ENCODE data around the gene ABHD17A.
"Not testable (repeated sequence)": the region's sequence is repeated elsewhere in the genome, so short reads cannot be mapped to it uniquely, and the experiment has no call there.

Gene ABHD17A

GRCh38 chr19:1888385-1888784 lies 3.1 kb upstream of the ABHD17A start:
- Histone ChIP-seq H3K4me3 (ENCODE audit: low read length) (no peak overlapping the region), H3K36me3 (ENCODE audit: insufficient read depth, low read depth, low read length) (no peaks in the 10 kb centered on the region), H3K9me3 (ENCODE audit: insufficient read depth, low read depth, low read length) (no peaks in the 10 kb centered on the region), H3K9ac (ENCODE audit: low read depth, low read length) (no peak overlapping the region), H3K27ac (ENCODE audit: low read length) (no peak overlapping the region), H3K27me3 (ENCODE audit: insufficient read depth, low read length) (no peaks in the 10 kb centered on the region), H3K4me1 (ENCODE audit: insufficient read depth, low read length) (peaks cover 6% of the 10 kb centered on the region; the same call in 1 of the 2 replicates)

GRCh38 chr19:1886360-1886759 lies 1.1 kb upstream of the ABHD17A start:
- H3K4me1 ChIP-seq (ENCODE audit: insufficient read depth, low read length); H3K36me3 ChIP-seq (ENCODE audit: insufficient read depth, low read depth, low read length); H3K9me3 ChIP-seq (ENCODE audit: insufficient read depth, low read depth, low read length); H3K9ac ChIP-seq (ENCODE audit: low read depth, low read length); H3K4me3 ChIP-seq (ENCODE audit: low read length); H3K27ac ChIP-seq (ENCODE audit: low read length); H3K27me3 ChIP-seq (ENCODE audit: insufficient read depth, low read length): not testable (repeated sequence)

GRCh38 chr19:1884719-1885334 lies 469 bp downstream of the ABHD17A start:
- peak overlapping the region; percentile 82 for H3K4me3 ChIP-seq (ENCODE audit: low read length)
- H3K4me1 ChIP-seq (ENCODE audit: insufficient read depth, low read length) = peaks cover 6% of the 10 kb centered on the region; the same call in 1 of the 2 replicates
- H3K27me3 ChIP-seq (ENCODE audit: insufficient read depth, low read length) = no peaks in the 10 kb centered on the region
- no peaks in the 10 kb centered on the region for H3K9me3 ChIP-seq (ENCODE audit: insufficient read depth, low read depth, low read length)
- no peak overlapping the region for H3K27ac ChIP-seq (ENCODE audit: low read length)
- H3K36me3 ChIP-seq (ENCODE audit: insufficient read depth, low read depth, low read length) = no peaks in the 10 kb centered on the region
- peak overlapping the region; percentile 72 for H3K9ac ChIP-seq (ENCODE audit: low read depth, low read length)

GRCh38 chr19:1884291-1884718 lies 991 bp downstream of the ABHD17A start:
- Histone ChIP-seq H3K9me3 (ENCODE audit: insufficient read depth, low read depth, low read length) (no peaks in the 10 kb centered on the region), H3K27ac (ENCODE audit: low read length) (no peak overlapping the region), H3K4me1 (ENCODE audit: insufficient read depth, low read length) (peaks cover 6% of the 10 kb centered on the region; the same call in 1 of the 2 replicates), H3K36me3 (ENCODE audit: insufficient read depth, low read depth, low read length) (no peaks in the 10 kb centered on the region), H3K27me3 (ENCODE audit: insufficient read depth, low read length) (no peaks in the 10 kb centered on the region), H3K9ac (ENCODE audit: low read depth, low read length) (peak overlapping the region; percentile 72), H3K4me3 (ENCODE audit: low read length) (peak overlapping the region; percentile 82)

GRCh38 chr19:1883784-1884183 lies 1.5 kb downstream of the ABHD17A start:
- Histone ChIP-seq H3K9ac (ENCODE audit: low read depth, low read length) (peak overlapping the region; percentile 72; the same call in 1 of the 2 replicates), H3K27me3 (ENCODE audit: insufficient read depth, low read length) (no peaks in the 10 kb centered on the region), H3K36me3 (ENCODE audit: insufficient read depth, low read depth, low read length) (no peaks in the 10 kb centered on the region), H3K9me3 (ENCODE audit: insufficient read depth, low read depth, low read length) (no peaks in the 10 kb centered on the region), H3K27ac (ENCODE audit: low read length) (no peak overlapping the region), H3K4me3 (ENCODE audit: low read length) (peak overlapping the region; percentile 82), H3K4me1 (ENCODE audit: insufficient read depth, low read length) (peaks cover 6% of the 10 kb centered on the region; the same call in 1 of the 2 replicates)

GRCh38 chr19:1882786-1883692 lies 2.3 kb downstream of the ABHD17A start:
- Histone ChIP-seq H3K27me3 (ENCODE audit: insufficient read depth, low read length) (no peaks in the 10 kb centered on the region), H3K27ac (ENCODE audit: low read length) (no peak overlapping the region), H3K36me3 (ENCODE audit: insufficient read depth, low read depth, low read length) (no peaks in the 10 kb centered on the region), H3K9me3 (ENCODE audit: insufficient read depth, low read depth, low read length) (no peaks in the 10 kb centered on the region), H3K4me3 (ENCODE audit: low read length) (no peak overlapping the region), H3K4me1 (ENCODE audit: insufficient read depth, low read length) (peaks cover 6% of the 10 kb centered on the region; the same call in 1 of the 2 replicates), H3K9ac (ENCODE audit: low read depth, low read length) (no peak overlapping the region; the same call in 1 of the 2 replicates)

- Histone ChIP-seq H3K9ac (ENCODE audit: low read depth, low read length) (no peak overlapping the region; the same call in 1 of the 2 replicates), H3K27me3 (ENCODE audit: insufficient read depth, low read length) (no peaks in the 10 kb centered on the region), H3K9me3 (ENCODE audit: insufficient read depth, low read depth, low read length) (no peaks in the 10 kb centered on the region), H3K4me1 (ENCODE audit: insufficient read depth, low read length) (peaks cover 6% of the 10 kb centered on the region; the same call in 1 of the 2 replicates), H3K4me3 (ENCODE audit: low read length) (no peak overlapping the region), H3K27ac (ENCODE audit: low read length) (no peak overlapping the region), H3K36me3 (ENCODE audit: insufficient read depth, low read depth, low read length) (no peaks in the 10 kb centered on the region)
Observed at GRCh38 chr19:1882089-1882785, 3.1 kb downstream of the ABHD17A start.

GRCh38 chr19:1881393-1882088 lies 3.8 kb downstream of the ABHD17A start:
- H3K9ac ChIP-seq (ENCODE audit: low read depth, low read length); H3K36me3 ChIP-seq (ENCODE audit: insufficient read depth, low read depth, low read length); H3K27me3 ChIP-seq (ENCODE audit: insufficient read depth, low read length); H3K4me3 ChIP-seq (ENCODE audit: low read length); H3K27ac ChIP-seq (ENCODE audit: low read length); H3K9me3 ChIP-seq (ENCODE audit: insufficient read depth, low read depth, low read length); H3K4me1 ChIP-seq (ENCODE audit: insufficient read depth, low read length): not testable (repeated sequence)

GRCh38 chr19:1880611-1881392 lies 4.5 kb downstream of the ABHD17A start:
- Histone ChIP-seq H3K4me1 (ENCODE audit: insufficient read depth, low read length) (peaks cover 6% of the 10 kb centered on the region; the same call in 1 of the 2 replicates), H3K36me3 (ENCODE audit: insufficient read depth, low read depth, low read length) (no peaks in the 10 kb centered on the region), H3K9ac (ENCODE audit: low read depth, low read length) (no peak overlapping the region)

GRCh38 chr19:1879982-1880381 lies 5.3 kb downstream of the ABHD17A start:
- H3K9me3 ChIP-seq (ENCODE audit: insufficient read depth, low read depth, low read length); H3K27me3 ChIP-seq (ENCODE audit: insufficient read depth, low read length); H3K9ac ChIP-seq (ENCODE audit: low read depth, low read length); H3K4me1 ChIP-seq (ENCODE audit: insufficient read depth, low read length); H3K36me3 ChIP-seq (ENCODE audit: insufficient read depth, low read depth, low read length); H3K27ac ChIP-seq (ENCODE audit: low read length); H3K4me3 ChIP-seq (ENCODE audit: low read length): not testable (repeated sequence)

More at GRCh38 chr19:1880611-1881392, 4.5 kb downstream of the ABHD17A start:
- Histone ChIP-seq H3K27ac (ENCODE audit: low read length) (no peak overlapping the region), H3K4me3 (ENCODE audit: low read length) (no peak overlapping the region), H3K9me3 (ENCODE audit: insufficient read depth, low read depth, low read length) (no peaks in the 10 kb centered on the region), H3K27me3 (ENCODE audit: insufficient read depth, low read length) (no peaks in the 10 kb centered on the region)
